HEK293T (cell line): ENCODE data around the gene MS4A7.

Source experiments
- CTCF ChIA-PET: fragments of 350-600 bp; formaldehyde crosslinking; extraction: SDS; loops from one replicate; lab custom pipeline; 2021; ENCODE audit warnings: antibody characterized with exemption, inconsistent platforms; lab: Yijun Ruan, JAX
- POLR2A ChIA-PET: fragments of 350-600 bp; formaldehyde crosslinking; extraction: SDS; loops from one replicate; lab custom pipeline; 2020; ENCODE audit warnings: antibody characterized with exemption, inconsistent platforms; lab: Yijun Ruan, JAX
- DNase-seq: peaks from one replicate; pipeline ENCODE4 v3.0.0; 2012; ENCODE audit warnings: mixed read lengths; ENCODE audit errors: extremely low spot score
- ARNT ChIP-seq: fragments of 450-650 bp; IDR thresholded peaks from 2 replicates; pipeline ENCODE4 v1.6.1; 2017; ENCODE audit warnings: mild to moderate bottlenecking
- BHLHE40 ChIP-seq: fragments of 450-650 bp; IDR thresholded peaks from 2 replicates; pipeline ENCODE4 v1.6.1; 2016; ENCODE audit warnings: mild to moderate bottlenecking, moderate library complexity, borderline replicate concordance
- CTBP1 ChIP-seq: fragments of 450-650 bp; IDR thresholded peaks from 2 replicates; pipeline ENCODE4 v1.6.1; 2016; ENCODE audit warnings: borderline replicate concordance
- ELF4 ChIP-seq: fragments of 450-650 bp; IDR thresholded peaks from 2 replicates; pipeline ENCODE4 v1.6.1; 2017; ENCODE audit warnings: antibody characterized with exemption
- FOXA1 ChIP-seq: fragments of 450-650 bp; IDR thresholded peaks from 2 replicates; pipeline ENCODE4 v1.6.1; 2016; ENCODE audit warnings: mild to moderate bottlenecking
- FOXK2 ChIP-seq: fragments of 450-650 bp; IDR thresholded peaks from 2 replicates; pipeline ENCODE4 v1.6.1; 2016; ENCODE audit warnings: mild to moderate bottlenecking
- FOXM1 ChIP-seq: fragments of 450-650 bp; IDR thresholded peaks from 2 replicates; pipeline ENCODE4 v1.6.1; 2017; ENCODE audit warnings: mild to moderate bottlenecking, borderline replicate concordance
- HDGF ChIP-seq: fragments of 450-650 bp; IDR thresholded peaks from 2 replicates; pipeline ENCODE4 v1.6.1; 2017; ENCODE audit warnings: antibody characterized with exemption, borderline replicate concordance
- L3MBTL2 ChIP-seq: fragments of 450-650 bp; conservative IDR thresholded peaks from 2 replicates; pipeline ENCODE4 v1.6.1; 2016; ENCODE audit warnings: mild to moderate bottlenecking
- LEF1 ChIP-seq: fragments of 450-650 bp; IDR thresholded peaks from 2 replicates; pipeline ENCODE4 v1.6.1; 2017; ENCODE audit warnings: mild to moderate bottlenecking, borderline replicate concordance
- NFRKB ChIP-seq: fragments of 450-650 bp; IDR thresholded peaks from 2 replicates; pipeline ENCODE4 v1.6.1; 2016; ENCODE audit warnings: mild to moderate bottlenecking, moderate library complexity
- SP1 ChIP-seq: fragments of 450-650 bp; IDR thresholded peaks from 2 replicates; pipeline ENCODE4 v1.6.1; 2017
- SUZ12 ChIP-seq: fragments of 450-650 bp; IDR thresholded peaks from 2 replicates; pipeline ENCODE4 v1.6.1; 2016; ENCODE audit warnings: mild to moderate bottlenecking
- TARDBP ChIP-seq: fragments of 450-650 bp; IDR thresholded peaks from 2 replicates; pipeline ENCODE4 v1.6.1; 2016
- ZNF384 ChIP-seq: fragments of 450-650 bp; IDR thresholded peaks from 2 replicates; pipeline ENCODE4 v1.6.1; 2016
- TF ChIP-seq, protein P1 (sequence below): fragments of 450-650 bp; IDR thresholded peaks from 2 replicates; pipeline ENCODE4 v1.6.1; 2016

Gene MS4A7

DNA sequence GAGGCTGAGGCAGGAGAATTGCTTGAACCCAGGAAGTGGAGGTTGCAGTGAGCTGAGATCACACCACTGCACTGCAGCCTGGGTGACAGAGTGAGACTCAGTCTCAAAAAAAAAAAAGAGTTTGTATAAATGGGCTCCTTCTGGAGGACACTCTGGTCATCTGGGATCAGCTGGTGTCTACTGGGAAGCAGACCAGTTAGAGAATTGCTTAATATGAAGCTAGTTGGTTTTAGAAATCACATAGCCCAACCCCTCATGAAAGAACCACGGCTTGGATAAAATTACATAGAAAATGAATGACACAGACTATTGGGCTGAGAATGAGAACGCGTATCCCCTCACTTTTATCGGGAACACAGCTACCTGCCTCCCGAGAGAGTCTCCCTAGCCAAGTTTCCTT is 14.7 kb downstream of the MS4A7 start:
- no peak for TF ChIP-seq ELF4
- TF ChIP-seq CTBP1, result no peak
- no peak for TF ChIP-seq LEF1
- TF ChIP-seq NFRKB, result no peak
- no peak for TF ChIP-seq SUZ12
- TF ChIP-seq FOXK2, result no peak
- TF ChIP-seq FOXM1, result no peak
- no peak for TF ChIP-seq BHLHE40
- TF ChIP-seq ZNF384, result no peak
- TF ChIP-seq, protein P1, sequence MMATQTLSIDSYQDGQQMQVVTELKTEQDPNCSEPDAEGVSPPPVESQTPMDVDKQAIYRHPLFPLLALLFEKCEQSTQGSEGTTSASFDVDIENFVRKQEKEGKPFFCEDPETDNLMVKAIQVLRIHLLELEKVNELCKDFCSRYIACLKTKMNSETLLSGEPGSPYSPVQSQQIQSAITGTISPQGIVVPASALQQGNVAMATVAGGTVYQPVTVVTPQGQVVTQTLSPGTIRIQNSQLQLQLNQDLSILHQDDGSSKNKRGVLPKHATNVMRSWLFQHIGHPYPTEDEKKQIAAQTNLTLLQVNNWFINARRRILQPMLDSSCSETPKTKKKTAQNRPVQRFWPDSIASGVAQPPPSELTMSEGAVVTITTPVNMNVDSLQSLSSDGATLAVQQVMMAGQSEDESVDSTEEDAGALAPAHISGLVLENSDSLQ, result no peak
- no peak for TF ChIP-seq TARDBP
- no peak for TF ChIP-seq L3MBTL2
- no peak for TF ChIP-seq HDGF
- no peak for TF ChIP-seq FOXA1
- TF ChIP-seq ARNT, result no peak
- POLR2A ChIA-PET, result no interaction called here
- no peak for DNase-seq
- CTCF ChIA-PET, result no interaction called here

DNA sequence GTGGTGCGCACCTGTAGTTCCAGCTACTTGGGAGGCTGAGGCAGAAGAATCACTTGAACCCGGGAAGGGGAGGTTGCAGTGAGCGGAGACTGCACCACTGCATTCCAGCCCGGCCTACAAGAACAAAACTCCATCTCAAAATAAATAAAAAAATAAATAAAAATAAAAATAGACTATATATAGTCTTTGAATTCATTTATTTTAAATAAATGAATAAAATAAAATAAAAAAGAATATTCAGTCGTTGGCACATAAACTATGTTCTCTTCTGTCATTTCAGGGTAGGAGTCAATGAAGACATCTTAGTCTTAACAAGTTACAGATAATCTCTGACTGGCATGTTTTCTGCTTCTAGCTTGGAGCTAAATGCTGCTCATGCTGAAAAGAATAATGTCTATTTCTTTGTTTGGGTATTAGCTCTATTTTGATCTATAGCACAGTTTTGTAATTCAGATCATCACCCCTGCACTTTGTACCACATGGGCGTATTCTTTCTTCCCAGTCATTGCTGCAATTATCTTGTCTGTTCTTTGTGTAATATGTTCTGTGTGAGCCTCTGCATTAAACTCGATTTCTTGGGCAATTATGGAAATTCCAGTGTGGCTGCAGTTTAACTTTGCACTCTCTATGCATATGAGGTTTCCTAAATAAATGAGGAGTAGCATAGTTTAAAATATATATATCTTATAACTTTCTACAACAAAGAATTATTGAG is 16.5 kb downstream of the MS4A7 start:
- DNase-seq, result no peak
- POLR2A ChIA-PET, result no interaction called here
- TF ChIP-seq BHLHE40, result no peak
- TF ChIP-seq FOXA1, result no peak
- TF ChIP-seq SUZ12, result no peak
- TF ChIP-seq TARDBP, result no peak
- no peak for TF ChIP-seq ARNT
- TF ChIP-seq HDGF, result no peak
- no peak for TF ChIP-seq LEF1
- no peak for TF ChIP-seq NFRKB
- TF ChIP-seq FOXK2, result no peak
- TF ChIP-seq CTBP1, result no peak
- no peak for TF ChIP-seq L3MBTL2
- TF ChIP-seq ZNF384, result no peak
- TF ChIP-seq ELF4, result no peak
- TF ChIP-seq, protein P1, result no peak
- no peak for TF ChIP-seq FOXM1
- TF ChIP-seq SP1, result no peak
- CTCF ChIA-PET, result no interaction called here

DNA sequence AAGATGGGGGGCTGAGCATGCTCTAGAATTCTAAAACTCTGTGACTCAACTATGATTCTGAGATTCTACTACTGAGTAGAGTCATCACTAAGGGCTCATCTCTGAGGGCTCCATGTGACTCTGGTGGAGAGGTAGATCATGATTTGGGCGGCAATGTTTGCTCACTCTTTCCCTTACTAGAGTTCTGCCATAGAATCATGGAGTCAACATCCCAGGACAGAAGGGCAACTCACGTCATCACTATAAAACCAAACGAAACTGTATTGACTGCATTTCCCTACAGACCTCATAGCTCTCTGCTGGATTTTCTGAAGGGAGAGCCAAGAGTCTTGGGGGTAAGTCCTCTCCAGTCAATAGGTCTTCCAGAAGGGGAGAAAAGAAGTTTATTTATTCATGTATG is 18.1 kb downstream of the MS4A7 start, which contains the start of gene MS4A14:
Gene MS4A14, plus strand, starts transcription at position 78 of the 400 bp plus-strand sequence. Its CDS starts 120 bp downstream, at position 198.
- ChIA-PET CTCF (no interaction called here), POLR2A (no interaction called here)

DNA sequence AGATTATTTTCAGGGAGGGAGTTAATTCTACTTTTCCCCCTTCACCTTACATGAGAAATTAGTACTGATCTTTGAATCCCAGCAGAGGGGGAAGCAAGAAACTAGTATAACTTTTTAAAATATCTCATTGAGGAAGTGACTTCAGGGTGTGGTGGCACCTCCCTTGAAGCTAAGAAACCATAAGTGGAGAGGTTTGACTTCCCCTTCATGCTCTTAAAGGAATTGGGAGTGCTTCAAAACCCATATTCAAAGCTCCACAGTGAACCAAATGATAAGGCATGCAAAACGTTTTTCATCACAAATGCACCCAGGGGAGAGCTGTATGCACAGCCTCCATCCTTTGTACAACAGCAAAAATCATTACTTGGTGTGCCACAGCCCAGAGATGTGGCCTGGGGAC is 18.5 kb downstream of the MS4A7 start:
- CTCF ChIA-PET, result no interaction called here
- TF ChIP-seq ARNT, result no peak
- no peak for TF ChIP-seq HDGF
- TF ChIP-seq FOXK2, result no peak
- no peak for TF ChIP-seq FOXA1
- no peak for TF ChIP-seq SP1
- no peak for TF ChIP-seq ZNF384
- TF ChIP-seq TARDBP, result no peak
- TF ChIP-seq L3MBTL2, result no peak
- no peak for TF ChIP-seq FOXM1
- no peak for TF ChIP-seq BHLHE40
- TF ChIP-seq NFRKB, result no peak
- TF ChIP-seq CTBP1, result no peak
- no peak for TF ChIP-seq SUZ12
- TF ChIP-seq, protein P1, result no peak
- no peak for TF ChIP-seq LEF1
- no peak for TF ChIP-seq ELF4
- no peak for DNase-seq
- POLR2A ChIA-PET, result no interaction called here

More for the DNA sequence above, 18.1 kb downstream of the MS4A7 start, which contains the start of gene MS4A14:
- TF ChIP-seq LEF1 (no peak), NFRKB (no peak), BHLHE40 (no peak), FOXK2 (no peak), ARNT (no peak), FOXM1 (no peak), SUZ12 (no peak)
- TF ChIP-seq, protein P1, result no peak
- no peak for DNase-seq

DNA sequence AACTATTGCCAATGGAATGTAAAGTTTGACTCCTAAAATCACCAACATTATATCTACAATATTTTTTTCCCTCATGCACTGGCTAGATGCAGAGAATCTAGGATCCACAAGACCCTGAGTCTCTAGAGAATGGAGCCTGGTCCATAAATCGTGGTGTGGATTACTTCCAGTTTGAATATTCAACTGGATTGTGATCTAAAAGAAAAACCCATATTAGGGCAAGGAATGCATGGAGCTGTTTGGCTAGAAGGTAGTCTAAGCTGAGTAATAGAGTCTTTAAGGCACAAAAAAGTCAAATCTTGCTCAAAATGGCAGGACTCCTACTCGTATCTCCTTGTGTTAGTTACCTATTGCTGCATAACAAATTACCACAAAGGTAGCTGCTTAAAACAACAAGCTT is 41.7 kb downstream of the MS4A7 start:
- TF ChIP-seq CTBP1 (no peak), SUZ12 (no peak), NFRKB (no peak), FOXA1 (no peak), ZNF384 (no peak), ARNT (no peak), L3MBTL2 (no peak), SP1 (no peak), FOXK2 (no peak), FOXM1 (no peak), HDGF (no peak), LEF1 (no peak)
- CTCF ChIA-PET, result no interaction called here
- POLR2A ChIA-PET, result no interaction called here
- no peak for DNase-seq
